ENCODE results near the gene RNF14. TPM values are rescaled to one million over a fixed set of nuclear protein-coding genes. Genes with fewer than 3 reads are reported as not detected.

The RNF14 gene
- total RNA-seq, 1 experiment from 2014 or later = 37.5 TPM

DNA sequence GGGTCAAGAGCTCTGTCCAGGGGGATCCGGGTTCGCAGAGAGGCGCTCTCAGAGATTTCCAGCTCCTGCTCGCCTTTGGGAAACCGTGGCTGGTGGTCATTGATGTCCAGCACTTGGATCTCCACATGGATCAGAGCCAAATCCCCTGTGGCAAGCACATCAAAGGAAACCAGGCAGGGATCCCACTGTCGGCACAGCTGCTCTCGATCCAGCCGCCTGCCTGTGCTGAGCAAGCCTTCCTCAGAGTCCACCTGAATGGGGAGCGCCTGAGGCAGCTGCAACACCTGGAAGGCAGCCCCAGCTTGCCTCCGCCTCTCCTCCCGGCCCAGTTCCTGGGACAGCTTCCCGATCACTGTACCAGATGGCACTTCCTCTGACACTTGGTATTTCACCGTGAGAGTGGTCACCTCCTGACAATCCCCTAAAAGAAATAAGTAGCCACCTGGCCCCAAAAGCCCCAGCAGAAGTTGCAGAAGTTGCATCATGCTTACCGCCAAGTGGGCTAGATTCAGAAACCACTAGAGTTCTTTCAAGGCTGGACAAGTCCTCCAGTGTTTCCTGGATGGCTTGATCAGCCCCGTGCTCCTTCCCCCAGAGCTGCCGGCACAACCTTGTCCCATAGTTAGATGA, 11.4 kb upstream of the RNF14 start:
- Histone ChIP-seq H3K9ac (ENCODE audit: low read length) (no peak overlapping the region), H3K27ac (ENCODE audit: low read depth, low read length) (no peak overlapping the region), H3K4me2 (ENCODE audit: low read length) (no peak overlapping the region), H3K27me3 (ENCODE audit: insufficient read depth, low read length) (no peaks in the 10 kb centered on the region), H3K9me2 (ENCODE audit: insufficient read depth) (no peaks in the 10 kb centered on the region), H2AFZ (ENCODE audit: low read depth, low read length, poor library complexity, severe bottlenecking) (no peak overlapping the region), H3K9me3 (ENCODE audit: control insufficient read depth in 1 of 2, insufficient read depth in 1 of 2, low read depth in 1 of 2, low read length in 2 of 2) (no peaks in the 10 kb centered on the region), H3K4me3 (replicated peaks in 1 of 2; ENCODE audit: low read depth in 1 of 2, low read length in 2 of 2) (no peak overlapping the region), H3K79me2 (ENCODE audit: insufficient read depth, low read length) (no peaks in the 10 kb centered on the region), H4K20me1 (ENCODE audit: insufficient read depth) (no peaks in the 10 kb centered on the region), H3K4me1 (ENCODE audit: control insufficient read depth in 1 of 2, insufficient read depth in 2 of 2, low read length in 2 of 2) (peaks cover 0 to 10% of the 10 kb centered on the region in 2 experiments; a peak in 1 of 4 replicates), H3K36me3 (ENCODE audit: control insufficient read depth in 1 of 2, insufficient read depth in 2 of 2, low read length in 2 of 2) (no peaks in the 10 kb centered on the region)
- no peak for ATAC-seq
- ChIA-PET RAD21 (ENCODE audit: low non-redundant PET in 1 of 2, low total read pairs in 2 of 2, uncharacterized antibody in 2 of 2, unreplicated experiment in 2 of 2) (no interaction called here), POLR2A (interaction anchor here (1.1 kb wide), 1 partner anchor 11 kb away, joined by 3 read pairs; the partner anchor contains the start of gene RNF14), CTCF (interaction anchor here (1.0 to 1.2 kb wide), 2 partner anchors 11 to 13 kb away, joined by 3 to 6 read pairs; partner anchors contain the start of gene RNF14)
- intact Hi-C loops (cut with micrococcal nuclease) = no loop called here
- TF ChIP-seq CBX3 (IDR thresholded peaks at IDR 0.05; ENCODE audit: low read depth) = no peak
- no TSS peak for BruUV-seq (replicated peaks)
- no peak for DNase-seq (ENCODE audit: low read depth, low spot score)

DNA sequence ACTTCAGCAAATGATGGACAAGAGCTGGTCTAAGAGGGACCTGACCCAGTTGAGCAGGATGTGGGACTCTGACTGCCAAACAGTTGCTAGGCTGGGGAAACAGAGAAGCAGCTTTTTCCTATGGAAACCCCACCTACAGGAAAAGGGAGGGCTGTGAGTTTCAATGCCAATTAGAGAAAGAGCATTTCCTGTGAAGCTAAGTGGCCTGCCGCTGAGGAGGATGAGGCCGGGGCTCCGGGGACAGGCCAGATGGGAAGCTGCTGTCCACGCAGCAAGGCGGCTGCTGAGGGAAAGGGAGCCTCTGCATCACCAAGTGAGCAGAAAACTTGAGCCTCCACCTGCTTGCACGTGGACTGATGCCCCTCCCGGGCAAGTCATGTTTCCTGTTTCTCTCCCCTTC, 10.8 kb upstream of the RNF14 start, which contains the start of gene PCDH12:
PCDH12 (minus strand) TSS at position 90 of the 400 bp plus-strand sequence. CDS start 351 bp downstream, outside the sequence.
- no peak within 1 kb of the TSS for H3K27ac ChIP-seq (ENCODE audit: low read depth, low read length)
- no peak for ATAC-seq
- H3K9me2 ChIP-seq (ENCODE audit: insufficient read depth) = no peaks in the 10 kb centered on the region
- no TSS peak for BruUV-seq (replicated peaks)
- no peaks in the 10 kb centered on the region for H3K27me3 ChIP-seq (ENCODE audit: insufficient read depth, low read length)
- CTCF ChIA-PET = interaction anchor here (1.0 to 1.2 kb wide), 2 partner anchors 11 to 14 kb away, joined by 3 to 6 read pairs; partner anchors contain the start of gene RNF14
- H3K4me1 ChIP-seq (ENCODE audit: control insufficient read depth in 1 of 2, insufficient read depth in 2 of 2, low read length in 2 of 2) = peaks cover 0 to 10% of the 10 kb centered on the region in 2 experiments; a peak in 1 of 4 replicates
- no peak within 1 kb of the TSS for H2AFZ ChIP-seq (ENCODE audit: low read depth, low read length, poor library complexity, severe bottlenecking)
- H3K9ac ChIP-seq (ENCODE audit: low read length) = no peak within 1 kb of the TSS
- H3K9me3 ChIP-seq (ENCODE audit: control insufficient read depth in 1 of 2, insufficient read depth in 1 of 2, low read depth in 1 of 2, low read length in 2 of 2) = no peaks in the 10 kb centered on the region
- TF ChIP-seq, protein P1, sequence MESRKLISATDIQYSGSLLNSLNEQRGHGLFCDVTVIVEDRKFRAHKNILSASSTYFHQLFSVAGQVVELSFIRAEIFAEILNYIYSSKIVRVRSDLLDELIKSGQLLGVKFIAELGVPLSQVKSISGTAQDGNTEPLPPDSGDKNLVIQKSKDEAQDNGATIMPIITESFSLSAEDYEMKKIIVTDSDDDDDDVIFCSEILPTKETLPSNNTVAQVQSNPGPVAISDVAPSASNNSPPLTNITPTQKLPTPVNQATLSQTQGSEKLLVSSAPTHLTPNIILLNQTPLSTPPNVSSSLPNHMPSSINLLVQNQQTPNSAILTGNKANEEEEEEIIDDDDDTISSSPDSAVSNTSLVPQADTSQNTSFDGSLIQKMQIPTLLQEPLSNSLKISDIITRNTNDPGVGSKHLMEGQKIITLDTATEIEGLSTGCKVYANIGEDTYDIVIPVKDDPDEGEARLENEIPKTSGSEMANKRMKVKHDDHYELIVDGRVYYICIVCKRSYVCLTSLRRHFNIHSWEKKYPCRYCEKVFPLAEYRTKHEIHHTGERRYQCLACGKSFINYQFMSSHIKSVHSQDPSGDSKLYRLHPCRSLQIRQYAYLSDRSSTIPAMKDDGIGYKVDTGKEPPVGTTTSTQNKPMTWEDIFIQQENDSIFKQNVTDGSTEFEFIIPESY (IDR thresholded peaks at IDR 0.05; ENCODE audit: extremely low read depth, insufficient replicate concordance, low read length) = no peak
- no peak for TF ChIP-seq POLR2A (IDR thresholded peaks at IDR 0.05; ENCODE audit: borderline replicate concordance, extremely low read depth, insufficient read depth, insufficient read length)
- TF ChIP-seq, protein P2, sequence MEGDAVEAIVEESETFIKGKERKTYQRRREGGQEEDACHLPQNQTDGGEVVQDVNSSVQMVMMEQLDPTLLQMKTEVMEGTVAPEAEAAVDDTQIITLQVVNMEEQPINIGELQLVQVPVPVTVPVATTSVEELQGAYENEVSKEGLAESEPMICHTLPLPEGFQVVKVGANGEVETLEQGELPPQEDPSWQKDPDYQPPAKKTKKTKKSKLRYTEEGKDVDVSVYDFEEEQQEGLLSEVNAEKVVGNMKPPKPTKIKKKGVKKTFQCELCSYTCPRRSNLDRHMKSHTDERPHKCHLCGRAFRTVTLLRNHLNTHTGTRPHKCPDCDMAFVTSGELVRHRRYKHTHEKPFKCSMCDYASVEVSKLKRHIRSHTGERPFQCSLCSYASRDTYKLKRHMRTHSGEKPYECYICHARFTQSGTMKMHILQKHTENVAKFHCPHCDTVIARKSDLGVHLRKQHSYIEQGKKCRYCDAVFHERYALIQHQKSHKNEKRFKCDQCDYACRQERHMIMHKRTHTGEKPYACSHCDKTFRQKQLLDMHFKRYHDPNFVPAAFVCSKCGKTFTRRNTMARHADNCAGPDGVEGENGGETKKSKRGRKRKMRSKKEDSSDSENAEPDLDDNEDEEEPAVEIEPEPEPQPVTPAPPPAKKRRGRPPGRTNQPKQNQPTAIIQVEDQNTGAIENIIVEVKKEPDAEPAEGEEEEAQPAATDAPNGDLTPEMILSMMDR (IDR thresholded peaks at IDR 0.05 in 2 of 3, conservative IDR thresholded peaks at IDR 0.05 in 1 of 3; ENCODE audit: borderline replicate concordance in 1 of 3, insufficient read depth in 1 of 3, low read depth in 2 of 3, low read length in 2 of 3) = no peak
- no peak for TF ChIP-seq SIN3A (IDR thresholded peaks at IDR 0.05; ENCODE audit: low read depth)
- TF ChIP-seq ZFX (IDR thresholded peaks at IDR 0.05) = no peak
- TF ChIP-seq, protein P3, sequence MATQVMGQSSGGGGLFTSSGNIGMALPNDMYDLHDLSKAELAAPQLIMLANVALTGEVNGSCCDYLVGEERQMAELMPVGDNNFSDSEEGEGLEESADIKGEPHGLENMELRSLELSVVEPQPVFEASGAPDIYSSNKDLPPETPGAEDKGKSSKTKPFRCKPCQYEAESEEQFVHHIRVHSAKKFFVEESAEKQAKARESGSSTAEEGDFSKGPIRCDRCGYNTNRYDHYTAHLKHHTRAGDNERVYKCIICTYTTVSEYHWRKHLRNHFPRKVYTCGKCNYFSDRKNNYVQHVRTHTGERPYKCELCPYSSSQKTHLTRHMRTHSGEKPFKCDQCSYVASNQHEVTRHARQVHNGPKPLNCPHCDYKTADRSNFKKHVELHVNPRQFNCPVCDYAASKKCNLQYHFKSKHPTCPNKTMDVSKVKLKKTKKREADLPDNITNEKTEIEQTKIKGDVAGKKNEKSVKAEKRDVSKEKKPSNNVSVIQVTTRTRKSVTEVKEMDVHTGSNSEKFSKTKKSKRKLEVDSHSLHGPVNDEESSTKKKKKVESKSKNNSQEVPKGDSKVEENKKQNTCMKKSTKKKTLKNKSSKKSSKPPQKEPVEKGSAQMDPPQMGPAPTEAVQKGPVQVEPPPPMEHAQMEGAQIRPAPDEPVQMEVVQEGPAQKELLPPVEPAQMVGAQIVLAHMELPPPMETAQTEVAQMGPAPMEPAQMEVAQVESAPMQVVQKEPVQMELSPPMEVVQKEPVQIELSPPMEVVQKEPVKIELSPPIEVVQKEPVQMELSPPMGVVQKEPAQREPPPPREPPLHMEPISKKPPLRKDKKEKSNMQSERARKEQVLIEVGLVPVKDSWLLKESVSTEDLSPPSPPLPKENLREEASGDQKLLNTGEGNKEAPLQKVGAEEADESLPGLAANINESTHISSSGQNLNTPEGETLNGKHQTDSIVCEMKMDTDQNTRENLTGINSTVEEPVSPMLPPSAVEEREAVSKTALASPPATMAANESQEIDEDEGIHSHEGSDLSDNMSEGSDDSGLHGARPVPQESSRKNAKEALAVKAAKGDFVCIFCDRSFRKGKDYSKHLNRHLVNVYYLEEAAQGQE (IDR thresholded peaks at IDR 0.05; ENCODE audit: low read depth) = no peak
- no peak for TF ChIP-seq JUND (IDR thresholded peaks at IDR 0.05)
- TF ChIP-seq TCF7L2 (IDR thresholded peaks at IDR 0.05; ENCODE audit: borderline replicate concordance, extremely low read depth, insufficient read depth, insufficient read length) = no peak
- no peak for TF ChIP-seq ELF1 (IDR thresholded peaks at IDR 0.05; ENCODE audit: borderline replicate concordance, low read depth)
- TF ChIP-seq EZH2phosphoT487 (IDR thresholded peaks at IDR 0.05; ENCODE audit: borderline replicate concordance) = no peak
- DNase-seq (ENCODE audit: low read depth, low spot score) = no peak
- no peaks in the 10 kb centered on the region for H3K36me3 ChIP-seq (ENCODE audit: control insufficient read depth in 1 of 2, insufficient read depth in 2 of 2, low read length in 2 of 2)
- H3K4me3 ChIP-seq (replicated peaks in 1 of 2; ENCODE audit: low read depth in 1 of 2, low read length in 2 of 2) = no peak within 1 kb of the TSS
- no peaks in the 10 kb centered on the region for H3K79me2 ChIP-seq (ENCODE audit: insufficient read depth, low read length)
- no peaks in the 10 kb centered on the region for H4K20me1 ChIP-seq (ENCODE audit: insufficient read depth)
- RAD21 ChIA-PET (ENCODE audit: low non-redundant PET in 1 of 2, low total read pairs in 2 of 2, uncharacterized antibody in 2 of 2, unreplicated experiment in 2 of 2) = no interaction called here
- H3K4me2 ChIP-seq (ENCODE audit: low read length) = no peak within 1 kb of the TSS
- POLR2A ChIA-PET = no interaction called here
- intact Hi-C loops (cut with micrococcal nuclease) = no loop called here

All from HCT116 (cell line).